VCaP (cell line): Measurements from ENCODE around the gene C15orf40.
"Not testable (repeated sequence)": the region's sequence is repeated elsewhere in the genome, so short reads cannot be mapped to it uniquely, and the experiment has no call there.

ENCODE experiments used
- H3K27ac ChIP-seq: fragments of 450-650 bp; 2 replicates; pipeline ENCODE4 v1.5.1; 2017
- CTCF ChIP-seq: fragments of 450-650 bp; conservative IDR thresholded peaks from 2 replicates; pipeline ENCODE4 v1.5.1; 2017; ENCODE audit warnings: mild to moderate bottlenecking, moderate library complexity

The C15orf40 gene

GRCh38 chr15:82943176-82943575, 68.3 kb downstream of the C15orf40 start:
- TF ChIP-seq CTCF: no peak
- H3K27ac ChIP-seq: peak overlapping the region; percentile 28

GRCh38 chr15:82942691-82943090, 68.7 kb downstream of the C15orf40 start:
- no peak for TF ChIP-seq CTCF
- H3K27ac ChIP-seq: peak overlapping the region; percentile 28

GRCh38 chr15:82939678-82940077, 71.8 kb downstream of the C15orf40 start:
- not testable (repeated sequence) for H3K27ac ChIP-seq
